GM12872 (cell line): ENCODE data around the gene SLC1A3.

Experiments used
- CTCF ChIP-seq: IDR thresholded peaks from 3 replicates; pipeline ENCODE4 v1.5.1; 2011; ENCODE audit warnings: low read depth, mild to moderate bottlenecking, low read length, moderate library complexity; ENCODE audit not compliant: insufficient read depth

The SLC1A3 gene

GRCh38 chr5:36629729-36630128, 23.3 kb downstream of the SLC1A3 start:
- TF ChIP-seq CTCF, result no peak

DNA sequence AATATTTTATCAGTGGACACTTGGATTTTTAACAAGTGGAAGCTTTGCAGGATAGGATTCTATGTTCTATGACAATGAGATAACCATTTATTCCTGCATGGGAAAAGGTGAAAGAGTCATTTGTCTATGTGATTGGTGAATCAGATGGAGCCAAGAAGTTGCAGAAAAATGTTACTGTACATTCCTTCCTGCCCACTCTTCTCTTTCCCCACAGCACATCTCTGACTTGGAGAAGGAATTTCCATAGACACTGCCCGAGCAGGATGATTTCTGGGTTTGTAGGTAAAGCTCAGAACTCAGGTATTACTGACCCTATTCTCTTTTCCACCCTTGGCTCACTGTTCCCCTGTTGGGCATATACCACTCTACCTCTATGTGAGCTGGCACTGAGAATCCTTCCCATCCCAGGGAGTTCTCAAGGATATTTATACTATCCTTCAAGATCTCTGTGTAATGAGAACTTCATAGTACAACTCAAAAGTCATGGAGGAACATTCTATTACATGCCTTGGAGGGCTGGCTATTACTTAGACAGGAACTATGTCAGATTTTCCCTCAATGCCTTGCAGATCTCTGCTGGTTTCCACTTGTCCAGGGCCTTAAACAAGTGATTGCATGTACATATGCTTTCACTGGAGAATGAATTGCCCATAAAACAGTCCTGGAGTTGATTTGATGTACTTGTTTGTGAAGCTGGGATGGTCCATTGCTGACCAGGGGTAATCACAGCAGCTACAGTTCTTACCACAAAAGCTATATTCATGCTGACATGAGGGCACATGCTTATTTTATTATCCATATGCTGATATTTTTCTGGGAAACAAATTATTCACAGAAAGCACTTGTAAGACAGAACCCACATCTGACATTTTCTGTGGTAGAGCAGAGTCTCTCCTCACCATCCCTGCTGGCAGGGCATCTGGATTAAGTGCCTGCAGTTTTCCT, 24.1 kb downstream of the SLC1A3 start:
- TF ChIP-seq CTCF, result no peak

DNA sequence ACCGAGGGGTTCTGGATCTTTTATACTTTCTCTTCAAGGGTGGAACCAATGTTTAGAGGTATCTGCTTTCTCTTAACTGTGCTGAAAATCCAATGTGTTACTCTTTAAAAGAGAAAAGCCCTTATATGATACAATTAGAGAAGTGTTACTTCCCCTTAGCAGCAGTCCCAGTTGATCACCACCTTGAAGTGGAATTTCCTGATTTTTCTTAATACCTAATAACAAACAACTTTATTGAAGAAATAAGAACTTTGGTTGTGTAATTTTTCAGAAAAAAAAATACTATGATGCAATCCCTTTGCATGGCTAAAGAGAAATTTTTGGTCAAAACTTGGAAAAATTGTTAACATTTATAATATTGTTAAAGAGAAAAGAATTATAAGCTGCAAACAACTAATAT, 24.7 kb downstream of the SLC1A3 start:
- no peak for TF ChIP-seq CTCF

DNA sequence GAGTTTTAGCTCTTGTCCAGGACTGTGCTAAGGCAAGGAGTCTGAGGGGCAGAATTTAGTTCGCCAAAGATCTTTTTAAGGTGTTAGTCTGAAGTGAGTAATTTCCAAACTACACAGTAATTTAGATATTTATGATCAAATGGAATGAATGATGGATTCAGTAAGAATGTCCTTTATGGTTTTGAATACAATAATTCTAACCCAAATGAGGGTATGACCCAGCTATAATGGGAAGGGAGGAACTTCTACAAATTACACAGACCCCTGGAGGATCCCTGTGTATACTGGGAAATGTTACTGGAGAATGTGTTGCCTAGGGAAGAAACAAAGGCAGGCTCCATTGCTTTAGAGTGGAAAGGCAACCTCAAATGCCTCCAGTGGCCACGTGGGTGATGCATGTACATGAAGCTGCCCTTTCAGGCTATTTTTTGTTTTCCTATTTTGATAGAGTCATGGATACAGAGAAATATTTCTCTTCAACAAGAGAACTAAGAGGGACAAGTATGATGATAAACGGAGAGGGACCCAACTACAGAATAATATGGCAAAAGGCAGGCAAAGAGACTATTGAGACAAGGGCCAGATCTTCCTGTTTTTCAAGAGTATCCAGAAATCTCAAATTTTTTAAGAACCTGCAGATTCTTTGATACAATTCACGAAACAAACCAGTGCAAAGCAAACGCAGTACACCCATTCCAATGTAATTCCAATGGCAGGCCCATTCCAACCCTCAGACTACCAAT, 25.4 kb downstream of the SLC1A3 start:
- TF ChIP-seq CTCF, result no peak

DNA sequence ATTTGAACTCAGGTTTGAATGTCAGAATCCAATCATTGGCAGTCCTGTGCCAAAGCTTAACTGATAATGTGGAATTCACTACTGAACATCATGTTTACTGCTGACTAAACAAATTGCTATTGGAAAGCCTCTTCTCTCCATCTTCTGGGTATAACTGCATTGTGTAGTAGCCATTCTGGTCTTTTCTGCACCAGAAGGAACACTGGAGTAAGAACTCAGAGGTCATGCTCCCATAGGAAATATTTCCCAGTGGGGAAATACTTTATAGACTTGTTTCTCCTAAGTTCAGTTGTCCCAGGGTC, 25.9 kb downstream of the SLC1A3 start:
- TF ChIP-seq CTCF, result no peak

GRCh38 chr5:36635721-36636390, 29.4 kb downstream of the SLC1A3 start:
- TF ChIP-seq CTCF, result no peak

DNA sequence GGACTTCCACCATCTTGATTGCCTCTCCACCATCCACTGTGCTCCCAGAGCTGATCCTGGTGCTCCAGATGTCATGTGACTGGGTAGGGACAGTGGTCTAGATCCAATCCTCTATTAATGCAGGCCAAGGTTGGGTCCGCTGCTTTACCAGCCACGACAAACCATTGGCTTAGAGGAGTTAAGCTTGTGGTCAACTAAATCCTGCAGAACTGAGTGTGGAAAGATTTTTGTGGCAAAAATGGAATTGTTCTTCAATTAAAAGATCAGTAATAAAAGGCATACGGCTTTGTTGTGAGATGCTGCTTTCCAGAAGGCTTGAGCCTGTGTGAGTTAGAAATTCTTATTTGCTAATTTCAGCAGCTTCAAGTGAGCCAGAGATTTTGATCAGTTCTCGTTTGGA, 30.7 kb downstream of the SLC1A3 start:
- TF ChIP-seq CTCF, result no peak
